Measurements from ENCODE around the gene NDUFB6. TPM values are rescaled to one million over a fixed set of nuclear protein-coding genes. Genes with fewer than 3 reads are reported as not detected.

The NDUFB6 gene
- total and polyA plus RNA-seq, 9 of the 15 experiments (the other 6 are each of a cell fraction or from before 2014, with no cell fraction given): 26.5 to 88.1 (median 64.0) TPM

- peak; percentile 93 for TF ChIP-seq USF2 (CRISPR knock-in tag; IDR thresholded peaks at IDR 0.05)
- TF ChIP-seq EP400 (IDR thresholded peaks at IDR 0.05): peak; percentile 63
- TF ChIP-seq FOXK2 (conservative IDR thresholded peaks at IDR 0.05 in 1 of 2, IDR thresholded peaks at IDR 0.05 in 1 of 2; ENCODE audit: low read depth in 2 of 2): 0 out of 4 replicates have a peak, but pooled peaks of 1 of the 2 experiments have one; percentile 18
- TF ChIP-seq BHLHE40 (IDR thresholded peaks at IDR 0.05; ENCODE audit: low read length): peak; percentile 76
- no peak for TF ChIP-seq ZKSCAN8 (CRISPR knock-in tag; IDR thresholded peaks at IDR 0.05)
- peak; percentile 87 for TF ChIP-seq RBFOX2 (IDR thresholded peaks at IDR 0.05; ENCODE audit: low read depth, low read length)
- peak; percentile 32; the same call in 1 of the 2 replicates for TF ChIP-seq CREM (IDR thresholded peaks at IDR 0.05; ENCODE audit: low read depth)
- no peak for TF ChIP-seq CBX2 (IDR thresholded peaks at IDR 0.05; ENCODE audit: insufficient read depth, low read length, poor library complexity, severe bottlenecking)
- TF ChIP-seq HNRNPLL (IDR thresholded peaks at IDR 0.05; ENCODE audit: low read depth, low read length, poor library complexity, severe bottlenecking): peak; percentile 99
- 0 out of 2 replicates have a peak, but pooled peaks have one; percentile 44 for TF ChIP-seq ETV1 (tag; conservative IDR thresholded peaks at IDR 0.05; ENCODE audit: low read depth)
- no peak for TF ChIP-seq ZNF217 (CRISPR knock-in tag; IDR thresholded peaks at IDR 0.05)
- 0 out of 2 replicates have a peak, but pooled peaks have one; percentile 8 for TF ChIP-seq ELF4 (CRISPR knock-in tag; IDR thresholded peaks at IDR 0.05)
- peak; percentile 68 for TF ChIP-seq MBD2 (IDR thresholded peaks at IDR 0.05; ENCODE audit: borderline replicate concordance, low read depth)
- TF ChIP-seq POLR2G (IDR thresholded peaks at IDR 0.05; ENCODE audit: low read depth, low read length): peak; percentile 90
- 0 out of 4 replicates have a peak, but pooled peaks of 1 of the 2 experiments have one; percentile 47 for TF ChIP-seq TEAD1 (CRISPR knock-in tag; IDR thresholded peaks at IDR 0.05)
- TF ChIP-seq E2F6 (IDR thresholded peaks at IDR 0.05; ENCODE audit: borderline replicate concordance in 1 of 2, extremely low read depth in 1 of 2, insufficient read depth in 1 of 2, insufficient read length in 1 of 2, low read depth in 1 of 2, low read length in 1 of 2, poor library complexity in 1 of 2, severe bottlenecking in 1 of 2): peak; percentile 28 to 73
- peak; percentile 75; the same call in 1 of the 2 replicates for TF ChIP-seq ETS1 (conservative IDR thresholded peaks at IDR 0.05; ENCODE audit: control insufficient read depth, low read depth, low read length)
- 0 out of 2 replicates have a peak, but pooled peaks have one; percentile 34 for TF ChIP-seq SMAD4 (CRISPR knock-in tag; conservative IDR thresholded peaks at IDR 0.05)
- peak; percentile 83 for TF ChIP-seq HCFC1 (IDR thresholded peaks at IDR 0.05; ENCODE audit: low read depth, low read length)
- TF ChIP-seq THAP12 (CRISPR knock-in tag; IDR thresholded peaks at IDR 0.05): no peak
Measured at GRCh38 chr9:32552172-32552872, 20.6 kb downstream of the NDUFB6 start, which contains the start of the genes SMIM27 and TOPORS (continued).
